ENCODE data around the gene ST7. TPM values are rescaled to one million over a fixed set of nuclear protein-coding genes. Genes with fewer than 3 reads are reported as not detected.

ST7 gene
- total RNA-seq, 2 donors from 2014 or later: 24.6 to 34.3 TPM

DNA sequence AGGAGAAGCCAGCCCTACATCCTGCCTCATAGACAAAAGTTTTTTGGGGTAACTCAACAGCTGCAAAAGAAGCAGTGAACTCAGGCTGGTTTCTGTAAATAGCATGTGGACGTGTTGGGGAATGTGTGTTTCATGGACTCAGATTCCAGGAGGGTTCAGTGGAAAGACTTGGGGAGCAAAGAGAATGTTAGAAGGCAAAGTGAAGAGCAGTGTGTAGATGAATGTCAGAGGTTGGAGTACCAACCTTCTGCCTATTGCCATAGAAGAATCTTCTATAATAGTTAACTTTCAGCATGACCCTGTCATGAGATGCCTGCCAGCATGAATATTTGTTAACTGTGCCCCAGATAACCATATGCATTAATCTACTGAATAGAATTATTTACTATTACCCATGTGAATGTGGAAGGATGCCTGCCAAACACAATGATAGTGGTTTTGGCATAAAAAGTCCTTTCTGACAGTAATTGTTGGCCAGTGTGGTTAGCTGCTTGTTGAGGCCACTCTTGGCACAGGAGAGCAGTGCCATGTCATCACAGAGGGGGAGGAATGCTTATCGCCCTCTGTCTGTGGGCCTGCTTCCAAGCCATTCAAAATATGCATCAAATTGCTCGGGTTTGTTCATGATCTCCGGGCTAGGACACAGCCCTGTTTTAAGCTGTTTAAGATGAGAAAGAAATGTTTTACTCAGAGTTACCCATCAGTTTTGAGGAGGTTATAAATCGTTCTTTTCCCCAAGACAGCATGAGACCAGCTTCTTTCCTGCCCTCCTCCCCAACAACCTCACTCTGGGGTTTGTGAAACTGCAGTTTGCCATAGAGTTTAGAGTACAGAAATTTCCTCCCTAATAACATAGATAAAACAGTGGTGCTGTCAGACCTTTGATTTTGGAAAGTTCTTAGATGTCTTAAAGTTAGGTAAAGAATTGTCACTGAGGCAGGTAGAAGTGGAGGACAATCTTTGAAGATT is 204.2 kb downstream of the ST7 start:
- Histone ChIP-seq H3K4me3 (no peak overlapping the region), H3K27ac (no peak overlapping the region), H3K4me1 (peaks cover 22% of the 10 kb centered on the region), H3K9me3 (no peaks in the 10 kb centered on the region), H3K36me3 (replicated peaks in 1 of 2; ENCODE audit: insufficient read depth in 1 of 2, low read depth in 2 of 2) (no peaks in the 10 kb centered on the region), H3K27me3 (no peaks in the 10 kb centered on the region)
- DNase-seq (peak; percentile 47 to 62 (median 56)), ATAC-seq (peak; percentile 74)
- 22 to 33% methylated on average over 5 of the region's 5 CpGs for WGBS, 2 donors
- intact Hi-C loops (cut with DNase I): no loop called here
- TF ChIP-seq, protein P1, sequence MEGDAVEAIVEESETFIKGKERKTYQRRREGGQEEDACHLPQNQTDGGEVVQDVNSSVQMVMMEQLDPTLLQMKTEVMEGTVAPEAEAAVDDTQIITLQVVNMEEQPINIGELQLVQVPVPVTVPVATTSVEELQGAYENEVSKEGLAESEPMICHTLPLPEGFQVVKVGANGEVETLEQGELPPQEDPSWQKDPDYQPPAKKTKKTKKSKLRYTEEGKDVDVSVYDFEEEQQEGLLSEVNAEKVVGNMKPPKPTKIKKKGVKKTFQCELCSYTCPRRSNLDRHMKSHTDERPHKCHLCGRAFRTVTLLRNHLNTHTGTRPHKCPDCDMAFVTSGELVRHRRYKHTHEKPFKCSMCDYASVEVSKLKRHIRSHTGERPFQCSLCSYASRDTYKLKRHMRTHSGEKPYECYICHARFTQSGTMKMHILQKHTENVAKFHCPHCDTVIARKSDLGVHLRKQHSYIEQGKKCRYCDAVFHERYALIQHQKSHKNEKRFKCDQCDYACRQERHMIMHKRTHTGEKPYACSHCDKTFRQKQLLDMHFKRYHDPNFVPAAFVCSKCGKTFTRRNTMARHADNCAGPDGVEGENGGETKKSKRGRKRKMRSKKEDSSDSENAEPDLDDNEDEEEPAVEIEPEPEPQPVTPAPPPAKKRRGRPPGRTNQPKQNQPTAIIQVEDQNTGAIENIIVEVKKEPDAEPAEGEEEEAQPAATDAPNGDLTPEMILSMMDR (IDR thresholded peaks at IDR 0.05): peak in 5 of 7 experiments; percentile 4 to 32 (median 24)
- no peak for TF ChIP-seq POLR2A (IDR thresholded peaks at IDR 0.05)

DNA sequence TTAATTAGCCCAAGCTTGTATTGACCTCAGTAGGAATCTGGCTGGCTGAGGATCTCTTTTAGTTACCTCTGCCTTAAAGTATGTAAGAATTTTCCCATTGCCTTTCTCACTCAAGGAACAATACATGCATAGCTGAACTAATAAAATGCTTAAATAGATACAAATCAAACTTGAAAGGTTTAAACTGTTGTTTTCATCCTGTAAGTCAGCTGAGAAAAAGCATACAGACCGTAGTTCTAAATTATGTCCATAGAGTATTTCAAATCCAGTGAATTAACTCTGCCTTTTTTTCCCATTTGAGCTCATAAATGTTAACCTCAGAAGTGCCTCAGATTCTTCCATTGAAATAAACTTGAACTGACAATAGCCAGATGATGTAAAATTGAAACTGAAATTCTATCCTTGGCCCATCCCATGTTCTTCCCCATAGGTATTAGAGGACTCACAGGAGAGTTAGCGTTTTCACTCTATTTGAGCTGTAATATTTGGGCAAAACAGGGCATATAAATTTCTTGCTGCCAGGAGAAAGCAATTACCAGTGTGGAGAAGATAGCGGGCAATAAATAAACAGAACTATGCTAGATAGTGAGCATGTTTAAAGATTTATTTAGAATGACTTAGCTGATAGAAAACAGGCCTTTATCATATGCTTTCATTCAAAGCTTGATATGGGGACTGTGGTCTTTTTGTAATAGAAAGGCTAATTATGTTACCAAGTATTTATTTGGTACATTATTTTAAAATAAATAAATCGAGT is 205.8 kb downstream of the ST7 start:
- intact Hi-C loops (cut with DNase I): no loop called here
- H3K27ac ChIP-seq: no peak overlapping the region
- no peak overlapping the region for H3K4me3 ChIP-seq
- no peak for DNase-seq
- WGBS, 2 donors: 64 to 68% methylated on average over 4 of the region's 4 CpGs
- TF ChIP-seq, protein P1 (IDR thresholded peaks at IDR 0.05): no peak
- no peak for TF ChIP-seq POLR2A (IDR thresholded peaks at IDR 0.05)
- H3K9me3 ChIP-seq: no peaks in the 10 kb centered on the region
- no peaks in the 10 kb centered on the region for H3K36me3 ChIP-seq (replicated peaks in 1 of 2; ENCODE audit: insufficient read depth in 1 of 2, low read depth in 2 of 2)
- no peaks in the 10 kb centered on the region for H3K27me3 ChIP-seq
- ATAC-seq: no peak
- H3K4me1 ChIP-seq: peaks cover 21% of the 10 kb centered on the region

DNA sequence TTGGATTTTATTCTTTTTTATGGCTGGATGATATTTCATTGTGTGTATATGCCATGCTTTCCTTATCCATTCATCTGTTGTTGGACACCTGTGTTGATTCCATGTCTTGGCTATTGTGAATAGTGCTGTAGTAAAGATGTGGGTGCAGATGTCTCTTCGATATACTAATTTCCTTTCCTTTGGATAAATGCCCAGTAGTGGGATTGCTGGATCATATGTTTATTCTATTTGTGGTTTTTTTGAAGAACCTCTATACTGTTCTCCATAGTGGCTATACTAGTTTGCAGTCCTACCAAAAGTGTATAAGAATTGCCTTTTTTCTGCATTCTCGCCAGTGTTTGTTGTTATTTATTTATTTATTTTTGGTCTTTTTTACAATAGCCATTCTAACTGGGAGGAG is 209.8 kb downstream of the ST7 start:
- H3K4me1 ChIP-seq: peaks cover 10% of the 10 kb centered on the region
- intact Hi-C loops (cut with DNase I): no loop called here
- no peaks in the 10 kb centered on the region for H3K27me3 ChIP-seq
- H3K36me3 ChIP-seq (replicated peaks in 1 of 2; ENCODE audit: insufficient read depth in 1 of 2, low read depth in 2 of 2): no peaks in the 10 kb centered on the region
- TF ChIP-seq POLR2A (IDR thresholded peaks at IDR 0.05): no peak
- H3K9me3 ChIP-seq: no peaks in the 10 kb centered on the region
- no peak overlapping the region for H3K4me3 ChIP-seq
- no peak overlapping the region for H3K27ac ChIP-seq
- no peak for DNase-seq
- 92 to 98% methylated on average over 2 of the region's 2 CpGs for WGBS, 2 donors
- ATAC-seq: no peak

DNA sequence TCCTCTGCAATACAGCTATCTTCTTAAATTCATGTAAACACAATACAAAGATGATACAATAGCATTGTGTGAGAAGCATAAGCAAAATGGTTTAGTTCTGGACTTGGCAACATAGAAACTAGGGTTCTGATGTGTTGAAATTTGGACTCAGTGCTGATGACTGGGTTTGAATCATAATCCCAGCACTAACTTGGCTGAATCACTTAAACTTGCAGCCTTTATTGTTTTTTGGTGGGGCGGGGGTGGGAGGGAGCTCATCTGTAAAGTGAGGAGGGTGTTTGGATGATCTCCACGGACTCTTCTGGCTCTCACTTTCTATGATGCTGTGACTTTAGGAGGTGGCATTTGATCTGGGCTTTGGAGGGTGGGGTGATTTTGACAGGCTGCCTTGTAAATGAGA is 211.3 kb downstream of the ST7 start:
- H3K4me3 ChIP-seq: no peak overlapping the region
- no peak overlapping the region for H3K27ac ChIP-seq
- H3K9me3 ChIP-seq: no peaks in the 10 kb centered on the region
- H3K36me3 ChIP-seq (replicated peaks in 1 of 2; ENCODE audit: insufficient read depth in 1 of 2, low read depth in 2 of 2): no peaks in the 10 kb centered on the region
- intact Hi-C loops (cut with DNase I): no loop called here
- peaks cover 14% of the 10 kb centered on the region for H3K4me1 ChIP-seq
- ATAC-seq (no peak), DNase-seq (no peak)
- H3K27me3 ChIP-seq: no peaks in the 10 kb centered on the region
- TF ChIP-seq POLR2A (IDR thresholded peaks at IDR 0.05): no peak
- TF ChIP-seq, protein P1 (IDR thresholded peaks at IDR 0.05): no peak
- WGBS, 2 donors: 91 to 96% methylated on average over 2 of the region's 2 CpGs

DNA sequence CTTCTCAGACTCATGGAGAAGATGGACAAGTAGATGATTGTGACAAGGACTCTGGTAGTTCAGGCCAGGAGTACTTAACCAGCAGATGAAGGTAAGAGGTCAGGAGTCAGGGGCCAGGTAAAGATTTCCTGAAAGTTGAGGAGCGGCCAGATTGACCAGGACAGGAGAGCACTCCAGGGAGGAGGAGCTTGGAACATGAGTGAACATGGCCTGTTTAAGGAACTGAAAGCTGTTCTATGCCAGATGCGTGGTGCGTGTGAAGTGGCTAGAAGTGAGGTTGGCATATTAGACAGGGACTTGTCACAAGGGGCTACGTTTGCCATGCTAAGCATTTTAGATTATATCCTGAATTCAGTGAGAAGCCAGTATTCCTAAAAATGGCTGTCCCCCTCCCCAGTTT is 212.4 kb downstream of the ST7 start:
- H3K4me3 ChIP-seq: no peak overlapping the region
- 78 to 91% methylated on average over 4 of the region's 4 CpGs for WGBS, 2 donors
- intact Hi-C loops (cut with DNase I): no loop called here
- DNase-seq (peak in 1 of 4 donors; percentile 9), ATAC-seq (no peak)
- H3K27me3 ChIP-seq: no peaks in the 10 kb centered on the region
- TF ChIP-seq POLR2A (IDR thresholded peaks at IDR 0.05): no peak
- TF ChIP-seq, protein P1 (IDR thresholded peaks at IDR 0.05): no peak
- H3K4me1 ChIP-seq: peaks cover 18% of the 10 kb centered on the region
- H3K36me3 ChIP-seq (replicated peaks in 1 of 2; ENCODE audit: insufficient read depth in 1 of 2, low read depth in 2 of 2): no peaks in the 10 kb centered on the region
- no peak overlapping the region for H3K27ac ChIP-seq
- no peaks in the 10 kb centered on the region for H3K9me3 ChIP-seq
